Chondrocyte (in vitro differentiated cells): ENCODE data around the gene CLDN14. TPM values are rescaled to one million over a fixed set of nuclear protein-coding genes. Genes with fewer than 3 reads are reported as not detected.

Experiments used
- DNase-seq: peaks from one replicate; pipeline ENCODE4 v3.0.0; 2021; ENCODE audit warnings: mixed read lengths, low spot score
- H3K27ac Mint-ChIP-seq: one replicate; pipeline ENCODE4 v1.8.0; 2021; ENCODE audit warnings: mild to moderate bottlenecking, moderate library complexity, mixed read lengths; ENCODE audit not compliant: unreplicated experiment
- H3K27me3 Mint-ChIP-seq: 2 replicates; pipeline ENCODE4 v1.8.0; 2021; ENCODE audit warnings: low read depth, mixed read lengths
- H3K36me3 Mint-ChIP-seq: 2 replicates; pipeline ENCODE4 v1.8.0; 2021; ENCODE audit warnings: low read depth, mixed read lengths
- H3K4me1 Mint-ChIP-seq: 2 replicates; pipeline ENCODE4 v1.8.0; 2021; ENCODE audit warnings: low read depth, mild to moderate bottlenecking, mixed read lengths
- H3K4me3 Mint-ChIP-seq: one replicate; pipeline ENCODE4 v1.8.0; 2021; ENCODE audit warnings: mild to moderate bottlenecking, moderate library complexity, mixed read lengths; ENCODE audit not compliant: unreplicated experiment
- H3K9me3 Mint-ChIP-seq: 2 replicates; pipeline ENCODE4 v1.8.0; 2021; ENCODE audit warnings: low read depth, mixed read lengths
- CTCF ChIP-seq: fragments of 200-600 bp; sonication (generic); IDR thresholded peaks from 2 replicates; pipeline ENCODE4 v1.5.0; 2021; ENCODE audit warnings: antibody characterized with exemption, mild to moderate bottlenecking, moderate library complexity
- total RNA-seq: library from RNA; stranded (reverse); gene quantifications from 3 replicates; pipeline ENCODE4 v1.2.1, GENCODE V29; 2021

CLDN14 gene
- total RNA-seq, 1 donor from 2014 or later, result not detected

DNA sequence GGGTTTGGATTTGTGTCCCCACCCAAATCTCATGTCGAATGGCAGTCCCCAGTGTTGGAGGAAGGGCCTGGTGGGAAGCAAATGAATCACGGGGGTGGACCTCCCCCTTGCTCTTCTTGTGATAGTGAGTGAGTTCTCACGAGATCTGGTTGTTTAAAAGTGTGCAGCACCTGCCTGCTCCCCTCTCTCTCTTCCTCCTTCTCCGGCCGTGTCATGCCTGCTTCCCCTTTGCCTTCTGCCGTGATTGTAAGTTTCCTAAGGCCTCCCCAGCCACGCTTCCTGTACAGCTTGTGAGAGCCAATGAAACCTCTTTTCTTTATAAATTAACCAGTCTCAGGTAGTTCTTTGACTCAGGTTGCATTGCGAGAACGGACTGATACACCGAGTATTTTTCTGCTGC, 15.9 kb downstream of the CLDN14 start:
- Mint-ChIP-seq H3K4me3 (no peak overlapping the region), H3K36me3 (no peaks in the 10 kb centered on the region), H3K4me1 (peaks cover 41% of the 10 kb centered on the region), H3K9me3 (no peaks in the 10 kb centered on the region), H3K27me3 (no peaks in the 10 kb centered on the region), H3K27ac (no peak overlapping the region)
- no peak for DNase-seq
- no peak for TF ChIP-seq CTCF

DNA sequence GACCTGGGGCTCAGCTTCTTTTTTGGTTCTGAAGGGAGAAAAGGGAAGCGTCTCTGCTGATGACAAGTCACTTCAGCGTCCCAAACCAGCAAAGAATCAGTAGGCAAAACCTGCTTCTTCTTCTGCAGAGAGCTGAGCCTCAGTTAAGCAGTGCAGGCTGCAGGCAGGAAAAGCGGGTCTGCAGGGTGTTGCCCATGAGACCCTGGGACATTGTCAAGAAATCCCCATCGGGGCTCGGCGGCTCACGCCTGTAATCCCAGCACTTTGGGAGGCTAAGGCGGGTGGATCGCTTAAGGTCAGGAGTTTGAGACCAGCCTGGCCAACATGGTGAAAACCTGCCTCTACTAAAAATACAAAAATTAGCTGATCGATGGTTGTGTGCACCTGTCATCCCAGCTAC, 16.7 kb downstream of the CLDN14 start:
- no peak overlapping the region for H3K4me3 Mint-ChIP-seq
- no peak overlapping the region for H3K27ac Mint-ChIP-seq
- no peak for DNase-seq
- H3K27me3 Mint-ChIP-seq, result no peaks in the 10 kb centered on the region
- H3K9me3 Mint-ChIP-seq, result no peaks in the 10 kb centered on the region
- no peaks in the 10 kb centered on the region for H3K36me3 Mint-ChIP-seq
- no peak for TF ChIP-seq CTCF
- peaks cover 35% of the 10 kb centered on the region for H3K4me1 Mint-ChIP-seq

- no peak for DNase-seq
Observed at GRCh38 chr21:36461918-36462486, 17.9 kb downstream of the CLDN14 start.

DNA sequence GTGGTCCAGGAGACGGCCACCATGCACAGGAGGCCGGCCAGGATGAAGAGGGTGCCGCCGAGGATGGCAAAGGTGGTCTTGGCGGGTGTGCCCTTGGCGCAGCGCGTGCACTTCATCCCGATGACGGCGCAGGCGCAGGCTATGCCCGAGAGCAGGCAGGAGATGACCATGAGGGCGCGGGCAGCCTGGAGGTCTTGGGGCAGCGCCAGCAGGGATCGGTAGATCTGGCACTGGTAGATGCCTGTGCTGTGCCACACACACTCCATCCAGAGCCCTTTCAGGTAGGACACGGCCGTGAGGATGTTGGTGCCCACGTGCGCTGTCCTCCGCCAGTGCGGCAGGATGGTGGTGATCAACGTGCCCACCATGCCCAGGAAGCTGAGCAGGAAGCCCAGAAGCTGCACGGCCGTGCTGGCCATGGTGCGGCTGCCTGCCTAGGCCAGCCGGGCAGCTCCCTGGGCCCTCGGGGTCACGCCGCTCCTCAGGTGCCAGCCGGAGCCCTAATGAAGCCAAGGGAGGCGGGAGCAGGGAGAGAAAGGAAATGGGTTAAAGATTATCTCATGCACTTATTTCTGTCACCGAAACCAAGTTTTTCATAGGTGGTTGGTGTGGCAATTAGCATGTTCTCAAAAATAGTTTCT, 18.5 kb downstream of the CLDN14 start:
- H3K4me1 Mint-ChIP-seq, result peaks cover 43% of the 10 kb centered on the region
- no peak overlapping the region for H3K4me3 Mint-ChIP-seq
- DNase-seq, result no peak
- H3K36me3 Mint-ChIP-seq, result no peaks in the 10 kb centered on the region
- no peaks in the 10 kb centered on the region for H3K9me3 Mint-ChIP-seq
- no peaks in the 10 kb centered on the region for H3K27me3 Mint-ChIP-seq
- H3K27ac Mint-ChIP-seq, result no peak overlapping the region
- TF ChIP-seq CTCF, result no peak

More at GRCh38 chr21:36461918-36462486, 17.9 kb downstream of the CLDN14 start:
- Mint-ChIP-seq H3K36me3 (no peaks in the 10 kb centered on the region), H3K4me1 (peaks cover 37% of the 10 kb centered on the region), H3K4me3 (no peak overlapping the region), H3K27me3 (no peaks in the 10 kb centered on the region), H3K9me3 (no peaks in the 10 kb centered on the region), H3K27ac (no peak overlapping the region)
- TF ChIP-seq CTCF, result no peak

DNA sequence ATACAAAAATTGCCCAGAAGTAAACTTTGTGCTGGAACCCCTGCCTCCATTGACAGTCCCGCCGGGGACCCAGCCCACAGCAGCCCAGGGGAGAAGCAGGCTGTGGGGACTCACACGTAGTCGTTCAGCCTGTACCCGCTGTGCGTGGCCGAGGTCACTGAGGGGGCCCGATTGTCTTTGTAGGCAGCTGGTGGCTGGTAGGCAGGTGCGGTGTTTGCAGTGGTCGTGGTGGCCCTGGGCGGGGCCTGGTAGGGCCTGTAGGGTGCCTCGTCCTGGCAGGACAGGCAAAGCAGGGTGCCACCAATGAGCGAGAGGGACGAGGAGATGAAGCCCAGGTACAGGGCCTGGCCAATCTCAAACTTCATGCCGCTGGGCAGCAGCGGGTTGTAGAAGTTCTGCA, 19.1 kb downstream of the CLDN14 start:
- no peaks in the 10 kb centered on the region for H3K36me3 Mint-ChIP-seq
- H3K27me3 Mint-ChIP-seq, result no peaks in the 10 kb centered on the region
- TF ChIP-seq CTCF, result no peak
- H3K4me3 Mint-ChIP-seq, result no peak overlapping the region
- H3K4me1 Mint-ChIP-seq, result peaks cover 48% of the 10 kb centered on the region
- no peaks in the 10 kb centered on the region for H3K9me3 Mint-ChIP-seq
- no peak for DNase-seq
- no peak overlapping the region for H3K27ac Mint-ChIP-seq
